GM21526 (cell line): ENCODE measurements around the gene ABHD8.

Experiments used
- ATAC-seq: cut with Tn5 transposase; IDR thresholded peaks from one replicate; pipeline ENCODE4 v1.9.1; 2021; ENCODE audit warnings: moderate library complexity; ENCODE audit not compliant: unreplicated experiment, low FRiP score

The ABHD8 gene

GRCh38 chr19:17303167-17303939 is at the start of gene ABHD8:
ABHD8 (minus strand) TSS chr19:17303425; CDS start chr19:17301616, 1,809 bp downstream.
- ATAC-seq: peak; percentile 51

GRCh38 chr19:17352608-17353280 is 49.5 kb upstream of the ABHD8 start:
- no peak for ATAC-seq

- no peak for ATAC-seq
Observed at GRCh38 chr19:17351815-17352435, 48.7 kb upstream of the ABHD8 start.

GRCh38 chr19:17348700-17349099 is 45.5 kb upstream of the ABHD8 start:
- no peak for ATAC-seq

GRCh38 chr19:17347877-17348276 is 44.7 kb upstream of the ABHD8 start:
- no peak for ATAC-seq

GRCh38 chr19:17347361-17347760 is 44.1 kb upstream of the ABHD8 start:
- ATAC-seq: no peak

- ATAC-seq: no peak
Observed at GRCh38 chr19:17346109-17346671, 43.0 kb upstream of the ABHD8 start.

- ATAC-seq: no peak
Observed at GRCh38 chr19:17341845-17342244, 38.6 kb upstream of the ABHD8 start.

- ATAC-seq: no peak
Observed at GRCh38 chr19:17341386-17341785, 38.2 kb upstream of the ABHD8 start.

GRCh38 chr19:17340871-17341357 is 37.7 kb upstream of the ABHD8 start:
- no peak for ATAC-seq

GRCh38 chr19:17340302-17340870 is 37.2 kb upstream of the ABHD8 start:
- no peak for ATAC-seq

GRCh38 chr19:17339088-17339741 is 36.0 kb upstream of the ABHD8 start:
- ATAC-seq: no peak

- ATAC-seq: no peak
Observed at GRCh38 chr19:17338433-17339078, 35.3 kb upstream of the ABHD8 start.

GRCh38 chr19:17337675-17338432 is 34.6 kb upstream of the ABHD8 start:
- ATAC-seq: no peak

GRCh38 chr19:17336872-17337674 is 33.8 kb upstream of the ABHD8 start, which contains the start of gene GTPBP3:
GTPBP3 (plus strand) TSS chr19:17337553; CDS start chr19:17337612, 59 bp downstream.
- peak; percentile 59 for ATAC-seq

GRCh38 chr19:17335575-17335974 is 32.4 kb upstream of the ABHD8 start:
- no peak for ATAC-seq

GRCh38 chr19:17334414-17335409 is 31.5 kb upstream of the ABHD8 start, which contains the start of gene ANO8:
ANO8 (minus strand) TSS chr19:17334855; CDS start chr19:17334670, 185 bp downstream.
- ATAC-seq: peak; percentile 49
